Keratinocyte (primary cell): ENCODE results near the gene GPR158.

Source experiments
- EZH2 ChIP-seq: IDR thresholded peaks from one replicate; pipeline ENCODE4 v1.6.1; 2012; ENCODE audit warnings: inconsistent platforms, mild to moderate bottlenecking, low read length, moderate library complexity
- TF ChIP-seq, protein P1 (sequence below), 3 experiments: IDR thresholded peaks in 1 of 3; conservative IDR thresholded peaks in 1 of 3; optimal IDR thresholded peaks in 1 of 3; 2 replicates in 2 of 3; 3 replicates in 1 of 3; pipeline versions ENCODE3 to v1.5.1; 2011; ENCODE audit warnings: low read length in 3 of 3, mild to moderate bottlenecking in 3 of 3, moderate library complexity in 2 of 3, control low read depth in 1 of 3, inconsistent platforms in 1 of 3; ENCODE audit not compliant: insufficient read depth in 2 of 3; ENCODE audit errors: extremely low read depth in 1 of 3

DNA sequence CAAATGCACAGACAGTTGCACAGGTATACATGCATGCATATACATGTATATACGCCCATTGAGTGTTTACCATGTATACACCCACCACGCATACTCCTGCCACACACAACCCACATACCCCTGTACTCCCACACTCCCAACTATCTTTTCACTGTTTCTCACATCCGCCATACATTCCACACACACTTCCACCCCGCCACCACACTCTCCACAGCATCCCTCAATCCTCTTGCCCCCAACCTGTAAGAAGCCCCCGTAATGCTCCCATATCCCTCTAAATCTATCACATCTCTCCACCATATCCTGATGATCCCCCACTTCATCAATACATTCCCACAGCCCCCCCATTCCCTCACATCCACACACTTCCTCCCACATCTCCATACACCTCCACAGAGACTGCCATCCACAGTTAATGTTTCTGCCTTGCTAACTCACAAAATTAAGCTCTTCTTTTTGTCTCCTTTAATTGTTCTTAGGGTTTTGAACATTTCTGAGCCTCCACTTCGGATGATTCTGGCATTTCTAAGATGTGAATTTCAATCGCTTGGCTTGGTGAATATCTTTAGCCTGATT lies 47.4 kb downstream of the GPR158 start:
- TF ChIP-seq, protein P1, sequence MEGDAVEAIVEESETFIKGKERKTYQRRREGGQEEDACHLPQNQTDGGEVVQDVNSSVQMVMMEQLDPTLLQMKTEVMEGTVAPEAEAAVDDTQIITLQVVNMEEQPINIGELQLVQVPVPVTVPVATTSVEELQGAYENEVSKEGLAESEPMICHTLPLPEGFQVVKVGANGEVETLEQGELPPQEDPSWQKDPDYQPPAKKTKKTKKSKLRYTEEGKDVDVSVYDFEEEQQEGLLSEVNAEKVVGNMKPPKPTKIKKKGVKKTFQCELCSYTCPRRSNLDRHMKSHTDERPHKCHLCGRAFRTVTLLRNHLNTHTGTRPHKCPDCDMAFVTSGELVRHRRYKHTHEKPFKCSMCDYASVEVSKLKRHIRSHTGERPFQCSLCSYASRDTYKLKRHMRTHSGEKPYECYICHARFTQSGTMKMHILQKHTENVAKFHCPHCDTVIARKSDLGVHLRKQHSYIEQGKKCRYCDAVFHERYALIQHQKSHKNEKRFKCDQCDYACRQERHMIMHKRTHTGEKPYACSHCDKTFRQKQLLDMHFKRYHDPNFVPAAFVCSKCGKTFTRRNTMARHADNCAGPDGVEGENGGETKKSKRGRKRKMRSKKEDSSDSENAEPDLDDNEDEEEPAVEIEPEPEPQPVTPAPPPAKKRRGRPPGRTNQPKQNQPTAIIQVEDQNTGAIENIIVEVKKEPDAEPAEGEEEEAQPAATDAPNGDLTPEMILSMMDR (optimal IDR thresholded peaks at IDR 0.05 in 1 of 3, IDR thresholded peaks at IDR 0.05 in 1 of 3, conservative IDR thresholded peaks at IDR 0.05 in 1 of 3; ENCODE audit: extremely low read depth in 1 of 3, insufficient read depth in 2 of 3, low read length in 3 of 3) = no peak
- TF ChIP-seq EZH2 = no peak
